ENCODE results near the gene MED4. TPM values are rescaled to one million over a fixed set of nuclear protein-coding genes. Genes with fewer than 3 reads are reported as not detected.
"Not testable (repeated sequence)": the region's sequence is repeated elsewhere in the genome, so short reads cannot be mapped to it uniquely, and the experiment has no call there.

The MED4 gene
- total RNA-seq, 1 donor from 2014 or later, result 49.1 TPM

- DNase-seq (ENCODE audit: low spot score), result no peak
- H3K27me3 Mint-ChIP-seq (ENCODE audit: unreplicated experiment), result no peaks in the 10 kb centered on the region
- no peak for TF ChIP-seq CTCF (IDR thresholded peaks at IDR 0.05; ENCODE audit: unreplicated experiment)
- H3K36me3 Mint-ChIP-seq (ENCODE audit: low read depth, unreplicated experiment), result peaks cover 83% of the 10 kb centered on the region
- H3K4me3 Mint-ChIP-seq (ENCODE audit: unreplicated experiment), result peak overlapping the region; percentile 88
- H3K4me1 Mint-ChIP-seq (ENCODE audit: unreplicated experiment), result peaks cover 4% of the 10 kb centered on the region
- peaks cover 30% of the 10 kb centered on the region for H3K9me3 Mint-ChIP-seq (ENCODE audit: unreplicated experiment)
- H3K27ac Mint-ChIP-seq (ENCODE audit: unreplicated experiment), result no peak overlapping the region
Observed at GRCh38 chr13:48068952-48069351, 26.0 kb downstream of the MED4 start.

- Mint-ChIP-seq H3K36me3 (ENCODE audit: low read depth, unreplicated experiment) (peaks cover 80% of the 10 kb centered on the region), H3K27me3 (ENCODE audit: unreplicated experiment) (no peaks in the 10 kb centered on the region), H3K4me3 (ENCODE audit: unreplicated experiment) (peak overlapping the region; percentile 88), H3K4me1 (ENCODE audit: unreplicated experiment) (no peaks in the 10 kb centered on the region), H3K27ac (ENCODE audit: unreplicated experiment) (no peak overlapping the region), H3K9me3 (ENCODE audit: unreplicated experiment) (peaks cover 30% of the 10 kb centered on the region)
- DNase-seq (ENCODE audit: low spot score), result no peak
- TF ChIP-seq CTCF (IDR thresholded peaks at IDR 0.05; ENCODE audit: unreplicated experiment), result no peak
Observed at GRCh38 chr13:48068036-48068435, 26.9 kb downstream of the MED4 start.

GRCh38 chr13:48066310-48066989 is 28.5 kb downstream of the MED4 start:
- Mint-ChIP-seq H3K36me3 (ENCODE audit: low read depth, unreplicated experiment) (peaks cover 74% of the 10 kb centered on the region), H3K27me3 (ENCODE audit: unreplicated experiment) (peaks cover 2% of the 10 kb centered on the region), H3K4me3 (ENCODE audit: unreplicated experiment) (peak overlapping the region; percentile 67), H3K27ac (ENCODE audit: unreplicated experiment) (no peak overlapping the region), H3K4me1 (ENCODE audit: unreplicated experiment) (no peaks in the 10 kb centered on the region), H3K9me3 (ENCODE audit: unreplicated experiment) (peaks cover 20% of the 10 kb centered on the region)
- DNase-seq (ENCODE audit: low spot score), result no peak
- no peak for TF ChIP-seq CTCF (IDR thresholded peaks at IDR 0.05; ENCODE audit: unreplicated experiment)

GRCh38 chr13:48059951-48060350 is 35.0 kb downstream of the MED4 start:
- peaks cover 73% of the 10 kb centered on the region for H3K36me3 Mint-ChIP-seq (ENCODE audit: low read depth, unreplicated experiment)
- H3K4me1 Mint-ChIP-seq (ENCODE audit: unreplicated experiment), result not testable (repeated sequence)

GRCh38 chr13:48058536-48058935 is 36.4 kb downstream of the MED4 start:
- not testable (repeated sequence) for H3K27ac Mint-ChIP-seq (ENCODE audit: unreplicated experiment); H3K27me3 Mint-ChIP-seq (ENCODE audit: unreplicated experiment); H3K4me1 Mint-ChIP-seq (ENCODE audit: unreplicated experiment); H3K9me3 Mint-ChIP-seq (ENCODE audit: unreplicated experiment); DNase-seq (ENCODE audit: low spot score)
- Mint-ChIP-seq H3K36me3 (ENCODE audit: low read depth, unreplicated experiment) (peaks cover 71% of the 10 kb centered on the region), H3K4me3 (ENCODE audit: unreplicated experiment) (peak overlapping the region; percentile 74)

More at GRCh38 chr13:48059951-48060350, 35.0 kb downstream of the MED4 start:
- DNase-seq (ENCODE audit: low spot score); H3K27me3 Mint-ChIP-seq (ENCODE audit: unreplicated experiment); H3K4me3 Mint-ChIP-seq (ENCODE audit: unreplicated experiment); H3K27ac Mint-ChIP-seq (ENCODE audit: unreplicated experiment); H3K9me3 Mint-ChIP-seq (ENCODE audit: unreplicated experiment): not testable (repeated sequence)

GRCh38 chr13:48055712-48056111 is 39.2 kb downstream of the MED4 start:
- no peak for DNase-seq (ENCODE audit: low spot score)
- Mint-ChIP-seq H3K27ac (ENCODE audit: unreplicated experiment) (no peak overlapping the region), H3K36me3 (ENCODE audit: low read depth, unreplicated experiment) (peaks cover 71% of the 10 kb centered on the region), H3K4me1 (ENCODE audit: unreplicated experiment) (peaks cover 14% of the 10 kb centered on the region), H3K4me3 (ENCODE audit: unreplicated experiment) (no peak overlapping the region), H3K9me3 (ENCODE audit: unreplicated experiment) (no peaks in the 10 kb centered on the region), H3K27me3 (ENCODE audit: unreplicated experiment) (peaks cover 4% of the 10 kb centered on the region)
- no peak for TF ChIP-seq CTCF (IDR thresholded peaks at IDR 0.05; ENCODE audit: unreplicated experiment)
